Activated CD8-positive, alpha-beta T cell treated with anti-CD3 and anti-CD28 coated beads for 36 hours (primary cell): ENCODE results near the gene VPS13D. TPM values are rescaled to one million over a fixed set of nuclear protein-coding genes. Genes with fewer than 3 reads are reported as not detected.

Experiments used
- ATAC-seq: fragments of 200-7000 bp; cut with Tn5 transposase; one replicate; pipeline ENCODE4 v1.10.0; 2021; ENCODE audit warnings: mild to moderate bottlenecking, moderate library complexity
- CTCF ChIA-PET: fragments of 350-600 bp; sonication (Branson Sonifier 250); formaldehyde crosslinking; loops from one replicate; lab custom pipeline; 2021; ENCODE audit warnings: antibody characterized with exemption; lab: Charles Lee
- POLR2A ChIA-PET: fragments of 350-600 bp; sonication (Branson Sonifier 250); formaldehyde crosslinking; loops from one replicate; lab custom pipeline; 2021; ENCODE audit warnings: antibody characterized with exemption; lab: Charles Lee
- DNase-seq: peaks from one replicate; pipeline ENCODE4 v3.0.0-alpha.2; 2020
- H3K27ac Mint-ChIP-seq: one replicate; pipeline ENCODE4 v1.8.0; 2021; ENCODE audit warnings: mild to moderate bottlenecking, mixed read lengths
- H3K27me3 Mint-ChIP-seq: one replicate; pipeline ENCODE4 v1.8.0; 2021; ENCODE audit warnings: mixed read lengths
- H3K36me3 Mint-ChIP-seq: one replicate; pipeline ENCODE4 v1.8.0; 2021; ENCODE audit warnings: low read depth, mixed read lengths
- H3K4me1 Mint-ChIP-seq: one replicate; pipeline ENCODE4 v1.8.0; 2021; ENCODE audit warnings: low read depth, mixed read lengths
- H3K4me3 Mint-ChIP-seq: one replicate; pipeline ENCODE4 v1.8.0; 2021; ENCODE audit warnings: mild to moderate bottlenecking, moderate library complexity, mixed read lengths
- H3K9me3 Mint-ChIP-seq: one replicate; pipeline ENCODE4 v1.8.0; 2021; ENCODE audit warnings: mixed read lengths
- CTCF ChIP-seq: fragments of 200-600 bp; IDR thresholded peaks from one replicate; pipeline ENCODE4 v1.8.0; 2022; ENCODE audit warnings: antibody characterized with exemption, mild to moderate bottlenecking
- intact Hi-C: fragments of 100-400 bp; cut with micrococcal nuclease; formaldehyde crosslinking; loops from one replicate; pipeline ENCODE4 v1.10.0; 2022
- total RNA-seq, 2 experiments: library from RNA; stranded (reverse); gene quantifications; one replicate each; pipeline ENCODE4 v1.2.3, GENCODE V29; 2021

VPS13D gene
- total RNA-seq, 2 experiments from 2014 or later = 28.1 to 30.7 TPM

- TF ChIP-seq CTCF = no peak
- H3K4me3 Mint-ChIP-seq = no peak overlapping the region
- intact Hi-C loops = no loop called here
- no peaks in the 10 kb centered on the region for H3K9me3 Mint-ChIP-seq
- no peaks in the 10 kb centered on the region for H3K4me1 Mint-ChIP-seq
- ATAC-seq (no peak), DNase-seq (no peak)
- H3K36me3 Mint-ChIP-seq = peaks cover 19% of the 10 kb centered on the region
- ChIA-PET POLR2A (no interaction called here), CTCF (interaction anchor here (1.1 to 4.9 kb wide), 4 partner anchors 11 to 138 kb away, joined by 3 to 57 read pairs (median 20); no protein-coding TSS in a partner anchor)
- H3K27ac Mint-ChIP-seq = no peak overlapping the region
- H3K27me3 Mint-ChIP-seq = no peaks in the 10 kb centered on the region
These were observed 15.3 kb downstream of the VPS13D start for GRCh38 chr1:12245116-12245515.

GRCh38 chr1:12245733-12246132 lies 15.9 kb downstream of the VPS13D start:
- Mint-ChIP-seq H3K27me3 (no peaks in the 10 kb centered on the region), H3K4me1 (no peaks in the 10 kb centered on the region), H3K27ac (no peak overlapping the region), H3K9me3 (no peaks in the 10 kb centered on the region), H3K36me3 (peaks cover 23% of the 10 kb centered on the region), H3K4me3 (no peak overlapping the region)
- TF ChIP-seq CTCF = no peak
- ChIA-PET CTCF (interaction anchor here (4.3 to 4.9 kb wide), 2 partner anchors 11 to 122 kb away, joined by 32 to 57 read pairs; no protein-coding TSS in a partner anchor), POLR2A (no interaction called here)
- intact Hi-C loops = no loop called here
- ATAC-seq (no peak), DNase-seq (no peak)

GRCh38 chr1:12246584-12246983 lies 16.8 kb downstream of the VPS13D start:
- H3K27me3 Mint-ChIP-seq = no peaks in the 10 kb centered on the region
- no peak overlapping the region for H3K4me3 Mint-ChIP-seq
- no peak overlapping the region for H3K27ac Mint-ChIP-seq
- peaks cover 27% of the 10 kb centered on the region for H3K36me3 Mint-ChIP-seq
- ChIA-PET POLR2A (no interaction called here), CTCF (interaction anchor here (1.5 to 4.9 kb wide), 3 partner anchors 12 to 123 kb away, joined by 3 to 57 read pairs (median 32); no protein-coding TSS in a partner anchor)
- ATAC-seq (no peak), DNase-seq (no peak)
- no peaks in the 10 kb centered on the region for H3K9me3 Mint-ChIP-seq
- H3K4me1 Mint-ChIP-seq = no peaks in the 10 kb centered on the region
- intact Hi-C loops = no loop called here
- no peak for TF ChIP-seq CTCF

- CTCF ChIA-PET = interaction anchor here (1.7 kb wide), 1 partner anchor 124 kb away, joined by 6 read pairs; no protein-coding TSS in a partner anchor
- Mint-ChIP-seq H3K4me3 (no peak overlapping the region), H3K27ac (no peak overlapping the region), H3K27me3 (no peaks in the 10 kb centered on the region), H3K36me3 (peaks cover 28% of the 10 kb centered on the region), H3K4me1 (no peaks in the 10 kb centered on the region), H3K9me3 (no peaks in the 10 kb centered on the region)
- ATAC-seq (no peak), DNase-seq (no peak)
- intact Hi-C loops = no loop called here
- POLR2A ChIA-PET = no interaction called here
- no peak for TF ChIP-seq CTCF
These were observed 19.4 kb downstream of the VPS13D start for GRCh38 chr1:12249181-12249580.

GRCh38 chr1:12249748-12250147 lies 19.9 kb downstream of the VPS13D start:
- no peak for TF ChIP-seq CTCF
- ATAC-seq (no peak), DNase-seq (no peak)
- H3K4me1 Mint-ChIP-seq = no peaks in the 10 kb centered on the region
- POLR2A ChIA-PET = no interaction called here
- H3K27ac Mint-ChIP-seq = no peak overlapping the region
- H3K36me3 Mint-ChIP-seq = peaks cover 25% of the 10 kb centered on the region
- no peaks in the 10 kb centered on the region for H3K9me3 Mint-ChIP-seq
- no peak overlapping the region for H3K4me3 Mint-ChIP-seq
- CTCF ChIA-PET = no interaction called here
- intact Hi-C loops = no loop called here
- H3K27me3 Mint-ChIP-seq = no peaks in the 10 kb centered on the region
